Esophagus muscularis mucosa (tissue), 3 donors: Measurements from ENCODE around the gene LHPP.

ENCODE experiments used
- POLR2A ChIP-seq: fragments of 450-650 bp; IDR thresholded peaks from one replicate; pipeline ENCODE4 v1.6.1; 2017; ENCODE audit warnings: antibody characterized with exemption, moderate library complexity, mild to moderate bottlenecking, low read depth
- TF ChIP-seq, protein P1 (sequence below), 3 experiments: fragments of 200-600 bp in 2 of 3; fragments of 450-650 bp in 1 of 3; sonication (generic) in 2 of 3; IDR thresholded peaks; one replicate each; pipeline ENCODE4 v1.5.1; 2017 to 2019; ENCODE audit warnings: antibody characterized with exemption in 3 of 3, mild to moderate bottlenecking in 2 of 3, moderate library complexity in 1 of 3

DNA sequence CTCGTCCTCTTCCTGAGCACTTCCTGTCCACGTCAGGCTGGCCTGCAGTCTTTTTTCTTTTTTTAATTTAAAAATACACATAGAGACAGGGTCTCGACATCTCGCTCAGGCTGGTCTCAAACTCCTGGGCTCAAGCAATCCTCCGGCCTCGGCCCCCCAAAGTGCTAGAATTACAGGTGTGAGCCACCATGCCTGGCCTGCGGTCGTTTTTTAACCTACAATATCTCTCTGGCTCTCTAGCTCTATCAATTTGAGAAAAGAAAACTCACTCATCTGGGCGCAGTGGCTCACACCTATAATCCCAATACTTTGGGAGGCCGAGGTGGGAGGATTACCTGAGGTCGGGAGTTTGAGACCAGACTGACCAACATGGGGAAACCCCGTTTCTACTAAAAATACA is 38.9 kb upstream of the LHPP start:
- TF ChIP-seq, protein P1, sequence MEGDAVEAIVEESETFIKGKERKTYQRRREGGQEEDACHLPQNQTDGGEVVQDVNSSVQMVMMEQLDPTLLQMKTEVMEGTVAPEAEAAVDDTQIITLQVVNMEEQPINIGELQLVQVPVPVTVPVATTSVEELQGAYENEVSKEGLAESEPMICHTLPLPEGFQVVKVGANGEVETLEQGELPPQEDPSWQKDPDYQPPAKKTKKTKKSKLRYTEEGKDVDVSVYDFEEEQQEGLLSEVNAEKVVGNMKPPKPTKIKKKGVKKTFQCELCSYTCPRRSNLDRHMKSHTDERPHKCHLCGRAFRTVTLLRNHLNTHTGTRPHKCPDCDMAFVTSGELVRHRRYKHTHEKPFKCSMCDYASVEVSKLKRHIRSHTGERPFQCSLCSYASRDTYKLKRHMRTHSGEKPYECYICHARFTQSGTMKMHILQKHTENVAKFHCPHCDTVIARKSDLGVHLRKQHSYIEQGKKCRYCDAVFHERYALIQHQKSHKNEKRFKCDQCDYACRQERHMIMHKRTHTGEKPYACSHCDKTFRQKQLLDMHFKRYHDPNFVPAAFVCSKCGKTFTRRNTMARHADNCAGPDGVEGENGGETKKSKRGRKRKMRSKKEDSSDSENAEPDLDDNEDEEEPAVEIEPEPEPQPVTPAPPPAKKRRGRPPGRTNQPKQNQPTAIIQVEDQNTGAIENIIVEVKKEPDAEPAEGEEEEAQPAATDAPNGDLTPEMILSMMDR (IDR thresholded peaks at IDR 0.05), result no peak
- no peak for TF ChIP-seq POLR2A
